Astrocyte of the spinal cord (primary cell): Measurements from ENCODE around the gene FRMPD4.

Experiments
- DNase-seq: peaks from one replicate; pipeline ENCODE4 v3.0.0; 2011; ENCODE audit warnings: low read depth, low spot score
- H3K4me3 ChIP-seq: 2 replicates; pipeline ENCODE4 v1.5.1; 2011; ENCODE audit warnings: low read depth, mild to moderate bottlenecking, low read length, moderate library complexity
- CTCF ChIP-seq: IDR thresholded peaks from 2 replicates; pipeline ENCODE4 v1.5.1; 2012; ENCODE audit warnings: low read depth, mild to moderate bottlenecking, low read length, inconsistent platforms
- in situ Hi-C: cut with HindIII; loops from 2 replicates; pipeline ENCODE4 v1.10.0; 2017; ENCODE audit warnings: low sequenced_read_pairs

FRMPD4 gene

GRCh38 chrX:12751887-12752286 is 613.6 kb downstream of the FRMPD4 start:
- DNase-seq, result no peak
- in situ Hi-C loops, result no loop called here
- no peak for TF ChIP-seq CTCF

GRCh38 chrX:12753366-12753765 is 615.1 kb downstream of the FRMPD4 start:
- no peak for DNase-seq
- no peak overlapping the region for H3K4me3 ChIP-seq
- in situ Hi-C loops, result no loop called here
- TF ChIP-seq CTCF, result no peak

More at GRCh38 chrX:12751887-12752286, 613.6 kb downstream of the FRMPD4 start:
- no peak overlapping the region for H3K4me3 ChIP-seq

DNA sequence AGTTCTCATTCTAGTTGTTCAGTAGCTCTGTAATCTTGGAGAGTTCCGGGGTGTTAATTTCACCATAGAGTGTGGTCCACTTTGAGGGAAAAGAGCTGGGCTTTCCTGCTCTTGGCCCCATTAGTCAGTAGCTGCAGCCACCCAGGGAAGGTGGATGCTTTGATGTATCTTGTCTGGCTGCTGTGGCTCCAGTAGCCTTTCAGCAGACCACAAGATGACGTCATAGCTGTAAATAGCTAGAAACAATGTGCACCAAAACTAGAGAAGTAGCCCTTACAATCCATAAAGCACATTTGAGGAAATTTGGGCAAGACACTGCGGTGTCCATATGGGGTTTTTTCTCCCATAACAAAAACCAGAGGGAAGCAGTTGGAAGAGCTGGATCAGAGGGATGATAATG is 620.0 kb downstream of the FRMPD4 start:
- no peak for TF ChIP-seq CTCF
- no peak for DNase-seq
- no peak overlapping the region for H3K4me3 ChIP-seq
- in situ Hi-C loops, result no loop called here

- no peak for TF ChIP-seq CTCF
- no peak for DNase-seq
- in situ Hi-C loops, result no loop called here
- H3K4me3 ChIP-seq, result no peak overlapping the region
These were observed 629.6 kb downstream of the FRMPD4 start for GRCh38 chrX:12767856-12768255.

- no peak for DNase-seq
- TF ChIP-seq CTCF, result no peak
- in situ Hi-C loops, result no loop called here
- H3K4me3 ChIP-seq, result no peak overlapping the region
These were observed 630.2 kb downstream of the FRMPD4 start for GRCh38 chrX:12768491-12768890.

DNA sequence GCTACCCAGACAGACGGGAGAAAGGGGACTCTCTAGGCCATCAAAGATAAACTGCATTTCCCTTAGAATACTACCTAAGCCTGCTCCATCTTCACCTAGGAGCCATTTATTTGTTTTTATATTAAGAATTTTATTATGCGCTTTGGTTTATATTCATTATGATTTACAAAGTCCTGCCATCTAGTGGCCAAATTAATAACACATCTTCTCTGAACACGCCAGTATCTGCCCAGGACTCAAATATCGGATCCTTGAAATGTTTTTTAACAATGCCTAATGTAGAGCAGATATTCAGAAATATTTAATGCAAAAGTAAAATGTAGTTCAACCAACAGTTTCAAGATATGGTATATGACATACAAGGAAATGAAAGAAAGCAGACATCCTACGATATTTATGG is 632.2 kb downstream of the FRMPD4 start:
- H3K4me3 ChIP-seq, result no peak overlapping the region
- TF ChIP-seq CTCF, result peak; percentile 45
- peak; percentile 32 for DNase-seq
- in situ Hi-C loops, result no loop called here
